Tongue (tissue), 2 donors: Measurements from ENCODE around the gene PPAN. TPM values are rescaled to one million over a fixed set of nuclear protein-coding genes. Genes with fewer than 3 reads are reported as not detected.

Experiments used
- DNase-seq: peaks from one replicate; pipeline ENCODE4 v3.0.0-alpha.2; 2015
- total RNA-seq: library from RNA; depleted of rRNA; stranded (reverse); fragments of >200 nt; gene quantifications from one replicate; pipeline ENCODE4 v1.2.3, GENCODE V29; 2014

The PPAN gene
- total RNA-seq, 1 donor from 2014 or later: 21.7 TPM

- no peak for DNase-seq
Measured at GRCh38 chr19:10092648-10093294, 13.4 kb upstream of the PPAN start.

DNA sequence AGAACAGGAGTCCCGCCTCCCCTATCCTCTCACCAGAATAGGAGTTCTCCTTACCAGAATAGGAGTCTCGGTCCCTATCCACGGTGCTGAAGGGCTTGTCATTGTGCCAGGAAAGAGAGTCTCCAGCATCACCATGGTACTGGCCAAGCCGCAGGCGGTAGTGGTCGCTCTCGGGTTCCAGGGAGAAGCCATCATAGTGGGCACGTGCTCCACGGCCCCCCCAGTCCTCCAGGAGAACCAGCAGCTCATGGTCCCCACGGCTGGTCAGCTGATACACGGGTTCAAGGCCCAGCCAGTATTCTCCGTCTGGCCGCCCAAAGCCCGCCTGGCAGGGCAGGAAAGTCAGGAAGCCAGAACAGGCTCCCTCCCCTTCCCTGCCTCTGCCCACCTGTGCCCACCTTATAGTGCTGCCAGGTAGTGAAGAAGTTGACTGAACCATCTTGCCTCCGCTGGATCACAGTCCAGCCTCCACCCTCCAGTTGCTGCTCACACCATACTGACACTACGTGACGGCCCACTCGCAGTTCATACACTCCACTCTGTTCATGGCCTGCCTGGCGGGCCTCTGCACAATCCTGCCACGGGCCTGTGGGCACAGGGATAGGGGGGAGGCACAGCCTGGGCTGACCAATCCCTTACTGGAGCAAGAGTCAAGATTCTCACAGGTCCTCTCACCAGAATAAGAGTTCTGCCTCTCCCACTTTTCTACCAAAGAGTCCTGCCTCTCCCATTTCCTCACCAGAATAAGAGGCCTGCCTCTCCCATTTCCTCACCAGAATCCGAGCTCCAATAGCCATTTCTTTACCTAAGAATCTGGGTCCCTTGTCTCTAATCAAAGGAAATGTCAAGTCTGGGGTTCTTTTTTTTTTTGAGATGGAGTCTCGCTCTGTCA lies 12.6 kb upstream of the PPAN start:
- no peak for DNase-seq

GRCh38 chr19:10095622-10095947 lies 10.6 kb upstream of the PPAN start:
- DNase-seq: no peak

DNA sequence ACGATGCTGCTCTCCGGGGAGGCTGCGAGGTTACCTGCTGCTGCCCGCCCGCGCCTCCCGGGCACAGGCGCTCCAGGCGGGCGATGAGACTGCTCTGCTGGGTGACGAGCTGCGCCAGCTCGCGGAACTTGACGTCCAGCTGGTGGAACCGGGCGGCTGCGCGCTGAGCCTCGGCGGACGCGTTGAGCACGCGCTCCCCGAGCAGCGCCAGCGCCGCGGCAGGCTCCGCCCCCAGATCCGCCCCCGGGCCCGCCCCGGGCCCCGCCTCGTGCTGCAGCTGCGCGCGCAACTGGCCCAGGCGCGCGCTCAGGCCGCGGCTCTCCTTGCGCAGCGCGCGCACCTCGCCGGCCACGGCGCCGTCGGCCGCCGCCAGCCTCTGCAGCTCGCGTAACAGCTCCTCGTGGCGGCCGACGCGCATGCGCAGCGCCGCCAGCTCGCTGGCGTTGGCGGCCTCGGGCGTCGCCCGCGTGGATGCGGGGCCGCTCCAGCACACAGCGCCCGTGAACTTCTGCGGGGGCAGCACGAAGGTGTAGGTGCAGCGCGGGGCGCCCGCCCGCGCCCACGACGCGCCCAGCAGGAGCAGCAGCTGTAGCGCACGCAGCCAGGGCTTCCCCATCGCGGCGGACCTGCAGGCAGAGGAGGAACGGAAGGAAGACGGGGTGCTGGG lies 10.1 kb upstream of the PPAN start:
- DNase-seq: peak; percentile 96

- no peak for DNase-seq
Measured at GRCh38 chr19:10096615-10096963, 9.6 kb upstream of the PPAN start.

DNA sequence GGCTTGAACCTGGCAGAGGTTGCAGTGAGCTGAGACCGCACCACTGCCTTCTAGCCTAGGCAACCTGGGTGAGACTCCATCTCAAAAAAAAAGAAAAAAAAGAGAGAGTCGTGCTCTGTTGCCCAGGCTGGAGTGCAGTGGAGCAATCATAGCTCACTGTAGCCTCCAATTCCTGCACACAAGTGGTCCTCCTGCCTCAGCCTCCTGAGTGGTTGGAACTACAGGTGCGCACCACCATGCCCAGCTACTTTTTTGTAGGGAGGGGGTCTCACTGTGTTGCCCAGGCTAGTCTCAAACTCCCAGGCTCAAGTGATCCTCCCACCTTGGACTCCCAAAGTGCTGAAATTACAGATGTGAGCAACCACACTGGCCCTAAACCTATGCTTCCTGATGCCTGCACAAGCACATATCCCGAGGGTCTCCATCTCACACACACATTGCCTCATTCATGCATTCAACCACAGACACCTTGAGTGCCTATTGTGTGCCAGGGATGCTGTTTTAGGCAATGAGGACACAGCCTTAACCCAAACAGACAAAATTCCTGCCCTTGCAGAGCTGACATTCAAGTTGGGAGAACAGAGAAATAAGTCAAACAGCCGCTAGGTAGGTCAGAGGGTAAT lies 5.9 kb upstream of the PPAN start:
- no peak for DNase-seq

GRCh38 chr19:10102787-10103236 lies 3.4 kb upstream of the PPAN start:
- no peak for DNase-seq

DNA sequence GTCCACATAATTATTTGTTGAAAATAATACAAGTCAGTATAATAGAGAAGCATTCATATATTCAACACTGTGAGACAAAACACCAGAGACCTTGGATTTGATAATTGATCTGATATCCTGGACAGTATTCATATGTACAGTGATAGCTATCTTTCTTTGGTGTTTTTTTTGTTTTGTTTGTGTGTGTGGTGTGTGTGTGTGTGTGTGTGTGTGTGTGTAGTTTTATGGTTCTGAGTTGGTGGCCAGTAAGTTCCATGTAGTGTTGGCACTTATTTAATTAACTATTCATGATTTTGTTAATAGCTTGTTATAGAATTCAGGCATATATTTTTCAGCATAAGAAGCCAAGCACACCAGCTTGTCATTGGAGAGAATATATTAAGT lies 2.0 kb upstream of the PPAN start:
- DNase-seq: no peak

- DNase-seq: no peak
Measured at GRCh38 chr19:10104665-10105508, 1.3 kb upstream of the PPAN start.

GRCh38 chr19:10105509-10106099 lies 558 bp upstream of the PPAN start:
- peak; percentile 45 for DNase-seq

- DNase-seq: no peak
Measured at GRCh38 chr19:10107254-10107653, 1.1 kb downstream of the PPAN start.

DNA sequence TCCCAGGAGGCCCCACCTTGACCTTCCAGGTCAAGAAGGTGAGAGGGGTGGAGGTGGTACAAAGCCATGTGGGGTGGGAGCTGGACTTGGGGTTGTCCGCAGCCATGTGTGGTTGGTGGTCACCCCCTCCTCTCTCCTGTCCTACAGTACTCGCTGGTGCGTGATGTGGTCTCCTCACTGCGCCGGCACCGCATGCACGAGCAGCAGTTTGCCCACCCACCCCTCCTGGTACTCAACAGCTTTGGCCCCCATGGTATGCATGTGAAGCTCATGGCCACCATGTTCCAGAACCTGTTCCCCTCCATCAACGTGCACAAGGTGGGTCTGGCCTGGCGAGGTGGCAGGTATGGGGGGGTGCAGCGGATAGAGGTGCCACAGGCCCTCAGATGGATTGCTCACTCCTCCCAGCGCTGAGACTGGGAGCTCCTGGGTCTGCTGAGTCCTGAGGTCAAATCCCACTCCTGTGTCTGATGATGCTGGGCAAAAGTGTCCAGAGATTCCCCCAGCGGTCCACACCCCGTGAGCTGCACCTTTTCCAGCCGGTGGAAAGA lies 1.7 kb downstream of the PPAN start:
- DNase-seq: no peak

- no peak for DNase-seq
Measured at GRCh38 chr19:10109528-10109927, 3.4 kb downstream of the PPAN start.

DNA sequence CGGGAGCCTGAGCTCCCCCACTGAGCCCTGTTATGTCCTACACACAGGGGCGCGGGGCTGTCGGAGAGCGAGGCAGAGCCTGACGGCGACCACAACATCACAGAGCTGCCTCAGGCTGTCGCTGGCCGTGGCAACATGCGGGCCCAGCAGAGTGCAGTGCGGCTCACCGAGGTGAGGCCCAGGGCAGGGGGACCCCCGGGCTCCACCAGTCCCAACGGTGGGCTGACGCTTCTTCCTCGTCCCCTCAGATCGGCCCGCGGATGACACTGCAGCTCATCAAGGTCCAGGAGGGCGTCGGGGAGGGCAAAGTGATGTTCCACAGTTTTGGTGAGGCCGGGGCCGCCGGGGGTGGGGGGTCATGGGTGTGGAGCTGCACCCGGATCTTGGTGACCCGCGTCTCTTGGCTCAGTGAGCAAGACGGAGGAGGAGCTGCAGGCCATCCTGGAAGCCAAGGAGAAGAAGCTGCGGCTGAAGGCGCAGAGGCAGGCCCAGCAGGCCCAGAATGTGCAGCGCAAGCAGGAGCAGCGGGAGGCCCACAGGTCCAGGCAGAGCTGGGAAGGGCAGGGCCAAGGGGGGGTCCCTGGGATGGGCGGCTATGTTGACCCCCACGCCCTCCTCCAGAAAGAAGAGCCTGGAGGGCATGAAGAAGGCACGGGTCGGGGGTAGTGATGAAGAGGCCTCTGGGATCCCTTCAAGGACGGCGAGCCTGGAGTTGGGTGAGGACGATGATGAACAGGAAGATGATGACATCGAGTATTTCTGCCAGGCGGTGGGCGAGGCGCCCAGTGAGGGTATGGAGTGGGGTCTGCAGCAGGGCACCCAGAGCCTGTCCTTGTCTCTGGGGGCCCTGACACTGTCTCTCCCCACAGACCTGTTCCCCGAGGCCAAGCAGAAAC lies 4.2 kb downstream of the PPAN start:
- no peak for DNase-seq

GRCh38 chr19:10110972-10111317 lies 4.8 kb downstream of the PPAN start:
- DNase-seq: no peak

- DNase-seq: no peak
Measured at GRCh38 chr19:10111405-10111811, 5.2 kb downstream of the PPAN start, which contains the start of gene P2RY11. TSS of gene P2RY11 (plus strand) at chr19:10111693. CDS start at chr19:10111722, 29 bp downstream.

GRCh38 chr19:10112037-10112761 lies 6.0 kb downstream of the PPAN start:
- DNase-seq: no peak

- peak; percentile 39 for DNase-seq
Measured at GRCh38 chr19:10112895-10113591, 6.9 kb downstream of the PPAN start.

DNA sequence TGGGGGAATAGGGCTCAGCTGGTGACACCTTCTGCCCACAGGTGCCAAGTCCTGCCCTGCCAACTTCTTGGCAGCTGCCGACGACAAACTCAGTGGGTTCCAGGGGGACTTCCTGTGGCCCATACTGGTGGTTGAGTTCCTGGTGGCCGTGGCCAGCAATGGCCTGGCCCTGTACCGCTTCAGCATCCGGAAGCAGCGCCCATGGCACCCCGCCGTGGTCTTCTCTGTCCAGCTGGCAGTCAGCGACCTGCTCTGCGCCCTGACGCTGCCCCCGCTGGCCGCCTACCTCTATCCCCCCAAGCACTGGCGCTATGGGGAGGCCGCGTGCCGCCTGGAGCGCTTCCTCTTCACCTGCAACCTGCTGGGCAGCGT lies 7.4 kb downstream of the PPAN start:
- no peak for DNase-seq
